Stomach (tissue), 4 donors: Measurements from ENCODE around the gene SLC38A11.

Source experiments
- CTCF ChIP-seq, 7 experiments: fragments of 450-650 bp in 4 of 7; fragments of 200-600 bp in 3 of 7; sonication (generic) in 3 of 7; IDR thresholded peaks; one replicate each; pipeline ENCODE4 v1.5.1; 2016 to 2019; ENCODE audit warnings: antibody characterized with exemption in 7 of 7, control low read depth in 2 of 7, mild to moderate bottlenecking in 1 of 7
- EP300 ChIP-seq: sonication (generic); formaldehyde crosslinking; IDR thresholded peaks from one replicate; pipeline ENCODE4 v1.6.1; 2017; ENCODE audit warnings: antibody characterized with exemption
- POLR2A ChIP-seq, 4 donors: fragments of 450-650 bp; IDR thresholded peaks; one replicate each; pipeline ENCODE4 v1.6.1; 2016; ENCODE audit warnings: antibody characterized with exemption in 4 of 4, control low read depth in 2 of 4, mild to moderate bottlenecking in 1 of 4, moderate library complexity in 1 of 4
- POLR2AphosphoS5 ChIP-seq, 3 donors: sonication (generic); formaldehyde crosslinking; IDR thresholded peaks; one replicate each; pipeline ENCODE4 v1.6.1; 2016; ENCODE audit warnings: antibody characterized with exemption in 3 of 3

- TF ChIP-seq CTCF (IDR thresholded peaks at IDR 0.05): no peak
- no peak for TF ChIP-seq POLR2A (IDR thresholded peaks at IDR 0.05)
- no peak for TF ChIP-seq POLR2AphosphoS5 (IDR thresholded peaks at IDR 0.05)
- TF ChIP-seq EP300: no peak
Measured at GRCh38 chr2:164882276-164882675, 73.0 kb downstream of the SLC38A11 start.
